ENCODE results near the gene OR52B6. TPM values are rescaled to one million over a fixed set of nuclear protein-coding genes. Genes with fewer than 3 reads are reported as not detected.

OR52B6 gene
- total RNA-seq, 1 experiment from 2014 or later = not detected

DNA sequence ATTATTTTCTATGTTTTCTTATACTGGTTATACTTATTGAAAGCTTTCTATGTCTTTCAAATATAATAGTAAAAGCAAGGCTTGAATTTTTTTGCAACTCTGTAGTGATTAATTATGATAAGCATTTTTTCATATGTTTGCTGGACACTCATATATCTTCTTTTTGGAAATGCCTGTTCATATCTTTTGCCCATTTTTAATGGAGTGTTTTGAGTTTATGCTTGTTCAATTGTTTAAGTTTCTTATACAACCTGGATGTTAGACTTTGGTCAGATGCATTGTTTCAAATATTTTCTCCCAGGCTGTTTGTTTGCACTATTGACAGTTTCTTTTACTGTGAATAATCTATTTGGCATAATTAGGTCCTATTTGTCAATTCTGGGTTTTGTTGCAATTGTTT is 44.2 kb upstream of the OR52B6 start:
- no peak for DNase-seq
- intact Hi-C loops (cut with micrococcal nuclease; ENCODE audit: unreplicated experiment) = no loop called here
- no peak for TF ChIP-seq EZH2 (IDR thresholded peaks at IDR 0.05; ENCODE audit: low read depth)
- TF ChIP-seq, protein P1, sequence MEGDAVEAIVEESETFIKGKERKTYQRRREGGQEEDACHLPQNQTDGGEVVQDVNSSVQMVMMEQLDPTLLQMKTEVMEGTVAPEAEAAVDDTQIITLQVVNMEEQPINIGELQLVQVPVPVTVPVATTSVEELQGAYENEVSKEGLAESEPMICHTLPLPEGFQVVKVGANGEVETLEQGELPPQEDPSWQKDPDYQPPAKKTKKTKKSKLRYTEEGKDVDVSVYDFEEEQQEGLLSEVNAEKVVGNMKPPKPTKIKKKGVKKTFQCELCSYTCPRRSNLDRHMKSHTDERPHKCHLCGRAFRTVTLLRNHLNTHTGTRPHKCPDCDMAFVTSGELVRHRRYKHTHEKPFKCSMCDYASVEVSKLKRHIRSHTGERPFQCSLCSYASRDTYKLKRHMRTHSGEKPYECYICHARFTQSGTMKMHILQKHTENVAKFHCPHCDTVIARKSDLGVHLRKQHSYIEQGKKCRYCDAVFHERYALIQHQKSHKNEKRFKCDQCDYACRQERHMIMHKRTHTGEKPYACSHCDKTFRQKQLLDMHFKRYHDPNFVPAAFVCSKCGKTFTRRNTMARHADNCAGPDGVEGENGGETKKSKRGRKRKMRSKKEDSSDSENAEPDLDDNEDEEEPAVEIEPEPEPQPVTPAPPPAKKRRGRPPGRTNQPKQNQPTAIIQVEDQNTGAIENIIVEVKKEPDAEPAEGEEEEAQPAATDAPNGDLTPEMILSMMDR (conservative IDR thresholded peaks at IDR 0.05) = no peak
- H4K20me1 ChIP-seq (ENCODE audit: insufficient read depth) = no peaks in the 10 kb centered on the region
- no peaks in the 10 kb centered on the region for H3K36me3 ChIP-seq (ENCODE audit: low read depth)
- H3F3A ChIP-seq (ENCODE audit: insufficient read depth, low read depth) = no peaks in the 10 kb centered on the region
- H3K9me2 ChIP-seq (ENCODE audit: insufficient read depth) = no peaks in the 10 kb centered on the region
- no peaks in the 10 kb centered on the region for H3K79me2 ChIP-seq (ENCODE audit: low read depth)
- POLR2A ChIA-PET (ENCODE audit: unreplicated experiment) = no interaction called here
- H3K4me1 ChIP-seq (replicated peaks; ENCODE audit: insufficient read depth) = no peaks in the 10 kb centered on the region
- CTCF ChIA-PET = no interaction called here
- no peaks in the 10 kb centered on the region for H3K27me3 ChIP-seq (ENCODE audit: insufficient read depth, low read depth)
- H3K9me3 ChIP-seq (ENCODE audit: insufficient read depth, low read depth) = no peaks in the 10 kb centered on the region
- no peak overlapping the region for H3K27ac ChIP-seq
- H3K4me3 ChIP-seq = no peak overlapping the region
- no TSS peak for BruUV-seq (replicated peaks)
- H3K4me2 ChIP-seq = no peak overlapping the region
- no peak overlapping the region for H2AFZ ChIP-seq

DNA sequence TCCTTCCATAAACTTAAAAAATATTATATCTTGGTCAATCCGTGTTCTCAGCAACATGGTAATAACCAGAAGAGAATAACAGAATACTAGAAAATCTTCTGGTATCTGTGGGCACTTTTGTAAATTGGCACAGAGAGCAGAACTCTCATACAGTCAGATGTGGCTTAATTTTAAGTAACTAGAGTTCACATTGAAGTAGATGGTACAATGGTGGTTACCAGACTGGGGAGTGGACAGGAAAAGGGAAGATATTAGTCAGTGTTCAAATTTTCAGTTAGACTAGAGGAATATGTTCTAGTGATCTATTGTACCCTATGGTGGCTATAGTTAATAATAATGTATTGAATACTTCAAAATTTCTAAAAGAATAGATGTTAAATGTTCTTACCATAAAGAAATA is 39.2 kb upstream of the OR52B6 start:
- Histone ChIP-seq H3K4me3 (no peak overlapping the region), H3K27me3 (ENCODE audit: insufficient read depth, low read depth) (no peaks in the 10 kb centered on the region), H3K9me3 (ENCODE audit: insufficient read depth, low read depth) (no peaks in the 10 kb centered on the region), H3K27ac (no peak overlapping the region), H3K9me2 (ENCODE audit: insufficient read depth) (no peaks in the 10 kb centered on the region), H3K79me2 (ENCODE audit: low read depth) (no peaks in the 10 kb centered on the region), H2AFZ (no peak overlapping the region), H3F3A (ENCODE audit: insufficient read depth, low read depth) (no peaks in the 10 kb centered on the region), H3K36me3 (ENCODE audit: low read depth) (no peaks in the 10 kb centered on the region), H4K20me1 (ENCODE audit: insufficient read depth) (no peaks in the 10 kb centered on the region), H3K4me1 (replicated peaks; ENCODE audit: insufficient read depth) (no peaks in the 10 kb centered on the region), H3K4me2 (no peak overlapping the region)
- ChIA-PET POLR2A (ENCODE audit: unreplicated experiment) (no interaction called here), CTCF (no interaction called here)
- no peak for DNase-seq
- BruUV-seq (replicated peaks) = no TSS peak
- no peak for TF ChIP-seq EZH2 (IDR thresholded peaks at IDR 0.05; ENCODE audit: low read depth)
- TF ChIP-seq, protein P1 (conservative IDR thresholded peaks at IDR 0.05) = no peak
- intact Hi-C loops (cut with micrococcal nuclease; ENCODE audit: unreplicated experiment) = no loop called here

DNA sequence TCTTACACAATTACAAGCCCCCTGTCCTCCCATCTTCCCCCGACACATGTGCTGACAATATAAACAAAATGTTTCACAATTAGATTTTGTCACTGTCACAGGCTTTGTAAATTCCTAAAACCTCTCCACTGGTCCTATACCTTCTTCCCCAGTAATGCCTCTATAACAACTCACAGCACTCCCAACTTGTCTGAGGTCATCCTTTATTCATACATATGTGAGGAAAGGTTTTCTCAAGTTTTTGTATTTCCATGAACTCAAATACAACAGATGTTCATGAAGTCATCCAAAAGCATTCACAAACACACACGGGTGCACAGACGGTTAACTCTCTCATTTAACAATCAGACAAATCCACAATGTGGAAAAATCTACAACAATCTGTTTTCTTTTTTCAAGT is 34.2 kb upstream of the OR52B6 start:
- no peak overlapping the region for H3K4me3 ChIP-seq
- ChIA-PET CTCF (no interaction called here), POLR2A (ENCODE audit: unreplicated experiment) (no interaction called here)
- intact Hi-C loops (cut with micrococcal nuclease; ENCODE audit: unreplicated experiment) = no loop called here
- no peaks in the 10 kb centered on the region for H3K79me2 ChIP-seq (ENCODE audit: low read depth)
- H3K4me2 ChIP-seq = no peak overlapping the region
- H3F3A ChIP-seq (ENCODE audit: insufficient read depth, low read depth) = no peaks in the 10 kb centered on the region
- no peak overlapping the region for H2AFZ ChIP-seq
- TF ChIP-seq EZH2 (IDR thresholded peaks at IDR 0.05; ENCODE audit: low read depth) = no peak
- TF ChIP-seq, protein P1 (conservative IDR thresholded peaks at IDR 0.05) = no peak
- no peak for DNase-seq
- no peaks in the 10 kb centered on the region for H3K9me2 ChIP-seq (ENCODE audit: insufficient read depth)
- no peaks in the 10 kb centered on the region for H3K9me3 ChIP-seq (ENCODE audit: insufficient read depth, low read depth)
- no peak overlapping the region for H3K27ac ChIP-seq
- H3K36me3 ChIP-seq (ENCODE audit: low read depth) = no peaks in the 10 kb centered on the region
- no TSS peak for BruUV-seq (replicated peaks)
- H4K20me1 ChIP-seq (ENCODE audit: insufficient read depth) = no peaks in the 10 kb centered on the region
- no peaks in the 10 kb centered on the region for H3K27me3 ChIP-seq (ENCODE audit: insufficient read depth, low read depth)
- H3K4me1 ChIP-seq (replicated peaks; ENCODE audit: insufficient read depth) = peaks cover 13% of the 10 kb centered on the region; the same call in 1 of the 2 replicates

All from PC-9 (cell line).